ENCODE measurements around the gene SLC25A13. TPM values are rescaled to one million over a fixed set of nuclear protein-coding genes. Genes with fewer than 3 reads are reported as not detected.

The SLC25A13 gene
- total RNA-seq, 1 experiment from 2014 or later, result 77.2 TPM

GRCh38 chr7:96144260-96144526, 177.7 kb downstream of the SLC25A13 start:
- TF ChIP-seq EMX1 (CRISPR knock-in tag; IDR thresholded peaks at IDR 0.05) (no peak), ERG (CRISPR knock-in tag; IDR thresholded peaks at IDR 0.05) (no peak), ZNF425 (CRISPR knock-in tag; conservative IDR thresholded peaks at IDR 0.05) (no peak), ZNF138 (CRISPR knock-in tag; conservative IDR thresholded peaks at IDR 0.05) (no peak)
- ChIA-PET POLR2A (no interaction called here), CTCF (interaction anchor here (1.3 to 2.3 kb wide), 2 partner anchors 13 to 69 kb away, joined by 7 to 9 read pairs; no protein-coding TSS in a partner anchor)

GRCh38 chr7:96143495-96144259, 178.2 kb downstream of the SLC25A13 start:
- CTCF ChIA-PET, result interaction anchor here (1.3 to 2.3 kb wide), 2 partner anchors 12 to 68 kb away, joined by 7 to 9 read pairs; no protein-coding TSS in a partner anchor

More at GRCh38 chr7:96144260-96144526, 177.7 kb downstream of the SLC25A13 start:
- peaks cover 100% of the 10 kb centered on the region for H3K27me3 Mint-ChIP-seq (ENCODE audit: low read depth)
- H3K4me1 Mint-ChIP-seq, result peaks cover 25% of the 10 kb centered on the region
- H3K4me3 Mint-ChIP-seq, result no peak overlapping the region
- peaks cover 49% of the 10 kb centered on the region for H3K36me3 Mint-ChIP-seq
- no peak for ATAC-seq
- peak overlapping the region; percentile 3; the same call in 1 of the 2 replicates for H3K27ac Mint-ChIP-seq
- DNase-seq (ENCODE audit: low spot score), result no peak
- H3K9me3 Mint-ChIP-seq, result no peaks in the 10 kb centered on the region

More at GRCh38 chr7:96143495-96144259, 178.2 kb downstream of the SLC25A13 start:
- peak overlapping the region; percentile 20; the same call in 1 of the 2 replicates for H3K4me3 Mint-ChIP-seq
- peaks cover 49% of the 10 kb centered on the region for H3K36me3 Mint-ChIP-seq
- H3K4me1 Mint-ChIP-seq, result peaks cover 25% of the 10 kb centered on the region
- DNase-seq (ENCODE audit: low spot score), result peak; percentile 20
- H3K27me3 Mint-ChIP-seq (ENCODE audit: low read depth), result peaks cover 100% of the 10 kb centered on the region
- H3K9me3 Mint-ChIP-seq, result no peaks in the 10 kb centered on the region
- peak; percentile 99 for ATAC-seq
- POLR2A ChIA-PET, result no interaction called here
- peak overlapping the region; percentile 3; the same call in 1 of the 2 replicates for H3K27ac Mint-ChIP-seq
- TF ChIP-seq FOXK1 (CRISPR knock-in tag; IDR thresholded peaks at IDR 0.05), result peak; percentile 81
- peak; percentile 97; the same call in 1 of the 2 replicates for TF ChIP-seq FOXP4 (CRISPR knock-in tag; IDR thresholded peaks at IDR 0.05)
- peak; percentile 76; the same call in 1 of the 2 replicates for TF ChIP-seq ZMAT4 (CRISPR knock-in tag; IDR thresholded peaks at IDR 0.05)
- peak; percentile 73; the same call in 1 of the 2 replicates for TF ChIP-seq TEAD1 (CRISPR knock-in tag; IDR thresholded peaks at IDR 0.05)
- TF ChIP-seq E2F1 (CRISPR knock-in tag; IDR thresholded peaks at IDR 0.05), result peak; percentile 50; the same call in 1 of the 2 replicates
- TF ChIP-seq HMGA2 (CRISPR knock-in tag; IDR thresholded peaks at IDR 0.05), result no peak
- TF ChIP-seq SP1 (CRISPR knock-in tag; conservative IDR thresholded peaks at IDR 0.05), result peak; percentile 47; the same call in 1 of the 2 replicates
- TF ChIP-seq CREM (CRISPR knock-in tag; IDR thresholded peaks at IDR 0.05), result peak; percentile 57; the same call in 1 of the 2 replicates
- no peak for TF ChIP-seq ERG (CRISPR knock-in tag; IDR thresholded peaks at IDR 0.05)
- 0 out of 2 replicates have a peak, but pooled peaks have one; percentile 36 for TF ChIP-seq ZNF281 (CRISPR knock-in tag; IDR thresholded peaks at IDR 0.05)
